ENCODE data around the gene PAX2.

PAX2 gene

DNA sequence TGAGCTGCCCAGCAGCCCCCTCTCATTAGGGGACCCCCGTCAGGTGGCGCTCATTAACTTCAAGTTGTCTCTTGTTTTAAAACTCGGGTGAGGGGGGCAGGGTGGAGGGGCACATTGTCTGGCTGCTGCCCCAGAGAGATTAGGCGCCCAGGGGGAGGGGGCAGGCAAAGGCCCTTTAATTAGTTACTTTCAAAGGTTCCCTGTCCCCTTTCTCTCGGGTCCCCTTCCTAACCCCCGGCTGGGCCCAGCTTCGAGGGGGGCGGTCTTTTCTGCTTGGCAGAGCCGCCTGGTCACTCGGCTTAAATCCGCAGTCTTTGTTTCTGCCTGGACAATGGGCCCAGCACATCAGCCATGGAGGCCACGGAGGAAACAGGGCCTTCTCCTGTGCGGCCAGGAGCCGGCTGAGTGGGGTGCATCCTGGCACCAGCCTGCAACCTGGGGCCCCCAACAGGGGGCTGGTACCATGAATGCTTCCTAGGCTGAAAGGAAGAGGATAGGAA, 128.5 kb downstream of the PAX2 start:
- Histone ChIP-seq H3K4me2 (ENCODE audit: low read depth, low read length) (no peak overlapping the region), H3K9me2 (replicated peaks; ENCODE audit: insufficient read depth, low read length) (no peaks in the 10 kb centered on the region), H3F3A (ENCODE audit: insufficient read depth, low read length) (no peaks in the 10 kb centered on the region), H3K27me3 (replicated peaks; ENCODE audit: insufficient read depth, low read length) (peaks cover 57% of the 10 kb centered on the region), H3K9me3 (replicated peaks; ENCODE audit: insufficient read depth, low read length) (no peaks in the 10 kb centered on the region), H2AFZ (ENCODE audit: low read length) (no peak overlapping the region), H3K9ac (ENCODE audit: low read length) (no peak overlapping the region), H3K27ac (ENCODE audit: low read length) (no peak overlapping the region), H3K4me3 (ENCODE audit: low read length) (no peak overlapping the region), H4K20me1 (ENCODE audit: insufficient read depth, low read length) (no peaks in the 10 kb centered on the region), H3K79me2 (ENCODE audit: low read length) (no peaks in the 10 kb centered on the region), H3K4me1 (ENCODE audit: low read length) (no peaks in the 10 kb centered on the region), H3K36me3 (replicated peaks; ENCODE audit: insufficient read depth, low read length) (no peaks in the 10 kb centered on the region)
- no peak for DNase-seq
- TF ChIP-seq, protein P1, sequence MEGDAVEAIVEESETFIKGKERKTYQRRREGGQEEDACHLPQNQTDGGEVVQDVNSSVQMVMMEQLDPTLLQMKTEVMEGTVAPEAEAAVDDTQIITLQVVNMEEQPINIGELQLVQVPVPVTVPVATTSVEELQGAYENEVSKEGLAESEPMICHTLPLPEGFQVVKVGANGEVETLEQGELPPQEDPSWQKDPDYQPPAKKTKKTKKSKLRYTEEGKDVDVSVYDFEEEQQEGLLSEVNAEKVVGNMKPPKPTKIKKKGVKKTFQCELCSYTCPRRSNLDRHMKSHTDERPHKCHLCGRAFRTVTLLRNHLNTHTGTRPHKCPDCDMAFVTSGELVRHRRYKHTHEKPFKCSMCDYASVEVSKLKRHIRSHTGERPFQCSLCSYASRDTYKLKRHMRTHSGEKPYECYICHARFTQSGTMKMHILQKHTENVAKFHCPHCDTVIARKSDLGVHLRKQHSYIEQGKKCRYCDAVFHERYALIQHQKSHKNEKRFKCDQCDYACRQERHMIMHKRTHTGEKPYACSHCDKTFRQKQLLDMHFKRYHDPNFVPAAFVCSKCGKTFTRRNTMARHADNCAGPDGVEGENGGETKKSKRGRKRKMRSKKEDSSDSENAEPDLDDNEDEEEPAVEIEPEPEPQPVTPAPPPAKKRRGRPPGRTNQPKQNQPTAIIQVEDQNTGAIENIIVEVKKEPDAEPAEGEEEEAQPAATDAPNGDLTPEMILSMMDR (IDR thresholded peaks at IDR 0.05; ENCODE audit: low read length), result no peak
- TF ChIP-seq EZH2phosphoT487 (IDR thresholded peaks at IDR 0.05; ENCODE audit: low read length) (no peak), EZH2 (optimal IDR thresholded peaks at IDR 0.05; ENCODE audit: low read depth, low read length) (no peak)

DNA sequence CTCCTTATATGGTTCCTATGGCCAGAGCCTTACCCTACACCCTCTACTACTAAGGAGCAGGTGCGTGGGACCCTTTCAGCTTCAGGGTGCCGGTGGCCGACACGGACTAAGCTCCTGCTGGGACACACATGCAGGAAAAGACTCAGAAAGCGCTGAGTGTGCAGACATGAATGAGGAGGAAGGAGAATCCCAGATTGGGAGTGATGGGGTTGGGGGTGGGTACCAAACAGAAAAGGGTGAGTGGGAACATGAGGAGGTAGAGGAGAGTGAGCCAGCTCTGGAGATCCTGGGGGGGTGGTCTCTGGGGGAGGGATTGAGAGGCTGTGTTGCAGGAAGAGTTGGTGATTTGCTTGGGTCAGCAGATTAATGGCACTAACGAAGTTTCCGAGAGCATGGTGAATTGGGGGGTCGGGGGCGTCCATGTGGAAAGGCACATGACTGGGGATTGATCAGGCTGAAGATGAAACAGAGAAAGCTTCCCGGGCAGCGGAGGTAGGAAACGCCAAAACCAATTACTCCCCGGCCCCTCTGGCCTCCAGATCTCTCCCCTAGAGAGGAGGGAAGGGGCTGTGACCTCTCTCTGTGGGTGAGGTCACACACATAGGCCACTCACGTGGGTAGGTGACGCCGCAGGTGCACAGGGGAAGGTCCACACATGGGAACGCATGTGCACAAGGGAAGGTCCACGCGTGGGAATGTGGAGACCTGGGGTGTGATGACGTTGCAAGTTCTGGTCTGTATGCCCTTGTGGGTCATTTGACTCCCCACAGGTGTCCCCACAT, 129.5 kb downstream of the PAX2 start:
- Histone ChIP-seq H3K27me3 (replicated peaks; ENCODE audit: insufficient read depth, low read length) (peaks cover 60% of the 10 kb centered on the region), H3K9me3 (replicated peaks; ENCODE audit: insufficient read depth, low read length) (no peaks in the 10 kb centered on the region), H3K4me1 (ENCODE audit: low read length) (no peaks in the 10 kb centered on the region), H3F3A (ENCODE audit: insufficient read depth, low read length) (no peaks in the 10 kb centered on the region), H2AFZ (ENCODE audit: low read length) (no peak overlapping the region), H3K4me2 (ENCODE audit: low read depth, low read length) (no peak overlapping the region), H3K9ac (ENCODE audit: low read length) (no peak overlapping the region), H3K27ac (ENCODE audit: low read length) (no peak overlapping the region), H3K36me3 (replicated peaks; ENCODE audit: insufficient read depth, low read length) (no peaks in the 10 kb centered on the region), H3K9me2 (replicated peaks; ENCODE audit: insufficient read depth, low read length) (no peaks in the 10 kb centered on the region), H3K4me3 (ENCODE audit: low read length) (no peak overlapping the region), H3K79me2 (ENCODE audit: low read length) (no peaks in the 10 kb centered on the region), H4K20me1 (ENCODE audit: insufficient read depth, low read length) (no peaks in the 10 kb centered on the region)
- DNase-seq, result no peak
- TF ChIP-seq EZH2phosphoT487 (IDR thresholded peaks at IDR 0.05; ENCODE audit: low read length), result no peak
- TF ChIP-seq, protein P1 (IDR thresholded peaks at IDR 0.05; ENCODE audit: low read length), result no peak
- TF ChIP-seq EZH2 (optimal IDR thresholded peaks at IDR 0.05; ENCODE audit: low read depth, low read length), result no peak

- Histone ChIP-seq H3K27ac (ENCODE audit: low read length) (no peak overlapping the region), H3K9me2 (replicated peaks; ENCODE audit: insufficient read depth, low read length) (no peaks in the 10 kb centered on the region), H2AFZ (ENCODE audit: low read length) (no peak overlapping the region), H3K36me3 (replicated peaks; ENCODE audit: insufficient read depth, low read length) (no peaks in the 10 kb centered on the region), H3F3A (ENCODE audit: insufficient read depth, low read length) (no peaks in the 10 kb centered on the region), H3K9me3 (replicated peaks; ENCODE audit: insufficient read depth, low read length) (no peaks in the 10 kb centered on the region), H3K4me3 (ENCODE audit: low read length) (no peak overlapping the region), H3K27me3 (replicated peaks; ENCODE audit: insufficient read depth, low read length) (peaks cover 63% of the 10 kb centered on the region), H3K9ac (ENCODE audit: low read length) (no peak overlapping the region), H3K4me1 (ENCODE audit: low read length) (no peaks in the 10 kb centered on the region), H3K79me2 (ENCODE audit: low read length) (no peaks in the 10 kb centered on the region), H3K4me2 (ENCODE audit: low read depth, low read length) (no peak overlapping the region), H4K20me1 (ENCODE audit: insufficient read depth, low read length) (no peaks in the 10 kb centered on the region)
- no peak for DNase-seq
- TF ChIP-seq EZH2 (optimal IDR thresholded peaks at IDR 0.05; ENCODE audit: low read depth, low read length) (no peak), EZH2phosphoT487 (IDR thresholded peaks at IDR 0.05; ENCODE audit: low read length) (no peak)
- TF ChIP-seq, protein P1 (IDR thresholded peaks at IDR 0.05; ENCODE audit: low read length), result no peak
Observed at GRCh38 chr10:100875484-100876166, 130.2 kb downstream of the PAX2 start.
